CD1c-positive myeloid dendritic cell (primary cell): Measurements from ENCODE around the gene TMEM37.

ENCODE experiments used
- DNase-seq: peaks from one replicate; pipeline ENCODE4 v3.0.0-alpha.2; 2016; ENCODE audit errors: extremely low spot score

Gene TMEM37

GRCh38 chr2:119417908-119418307 is 13.7 kb upstream of the TMEM37 start:
- no peak for DNase-seq

GRCh38 chr2:119419065-119419464 is 12.6 kb upstream of the TMEM37 start:
- DNase-seq: no peak

- no peak for DNase-seq
These were observed 11.7 kb upstream of the TMEM37 start for GRCh38 chr2:119419803-119420508.

- DNase-seq: no peak
These were observed 10.3 kb upstream of the TMEM37 start for GRCh38 chr2:119421304-119421703.

- no peak for DNase-seq
These were observed 9.9 kb upstream of the TMEM37 start for GRCh38 chr2:119421741-119422140.

GRCh38 chr2:119422360-119423107 is 9.1 kb upstream of the TMEM37 start:
- no peak for DNase-seq

- no peak for DNase-seq
These were observed 8.6 kb upstream of the TMEM37 start for GRCh38 chr2:119423108-119423444.

GRCh38 chr2:119423811-119424210 is 7.8 kb upstream of the TMEM37 start:
- DNase-seq: no peak

- no peak for DNase-seq
These were observed 7.2 kb upstream of the TMEM37 start for GRCh38 chr2:119424284-119425118.

GRCh38 chr2:119425119-119425405 is 6.6 kb upstream of the TMEM37 start:
- DNase-seq: no peak

GRCh38 chr2:119425620-119426395 is 5.8 kb upstream of the TMEM37 start:
- no peak for DNase-seq

GRCh38 chr2:119426396-119426675 is 5.3 kb upstream of the TMEM37 start:
- no peak for DNase-seq

- no peak for DNase-seq
These were observed 4.8 kb upstream of the TMEM37 start for GRCh38 chr2:119426801-119427395.

- DNase-seq: no peak
These were observed 3.9 kb upstream of the TMEM37 start for GRCh38 chr2:119427756-119428155.

GRCh38 chr2:119428488-119429224 is 3.0 kb upstream of the TMEM37 start:
- peak; percentile 37 for DNase-seq

GRCh38 chr2:119429225-119429981 is 2.3 kb upstream of the TMEM37 start:
- peak; percentile 55 for DNase-seq

GRCh38 chr2:119430023-119430498 is 1.6 kb upstream of the TMEM37 start:
- DNase-seq: no peak

GRCh38 chr2:119431976-119432850 is 559 bp downstream of the TMEM37 start:
- DNase-seq: peak; percentile 74

GRCh38 chr2:119432851-119433522 is 1.3 kb downstream of the TMEM37 start:
- no peak for DNase-seq
